Aorta (tissue), 5 donors: ENCODE data around the gene CTIF. TPM values are rescaled to one million over a fixed set of nuclear protein-coding genes. Genes with fewer than 3 reads are reported as not detected.

Experiments used
- ATAC-seq: fragments of 200-7000 bp; cut with Tn5 transposase; one replicate; pipeline ENCODE4 v1.9.1; 2022; ENCODE audit warnings: moderate library complexity; ENCODE audit not compliant: low FRiP score
- DNase-seq, 2 donors: peaks; one replicate each; pipeline ENCODE4 v3.0.0-alpha.2; 2020
- H3K27ac ChIP-seq, 2 donors: one replicate each; pipeline ENCODE4 v1.5.1; 2013; ENCODE audit warnings: low read length in 2 of 2, mild to moderate bottlenecking in 2 of 2, moderate library complexity in 2 of 2, control low read depth in 1 of 2, inconsistent platforms in 1 of 2, low read depth in 1 of 2
- H3K27me3 ChIP-seq, 2 donors: one replicate each; pipeline ENCODE4 v1.6.1; 2013; ENCODE audit warnings: control low read depth in 1 of 2, low read length in 1 of 2, mild to moderate bottlenecking in 1 of 2, moderate library complexity in 1 of 2; ENCODE audit not compliant: insufficient read depth in 2 of 2, control insufficient read depth in 1 of 2
- H3K36me3 ChIP-seq, 2 donors: one replicate each; pipeline ENCODE4 v1.6.1; 2013; ENCODE audit warnings: control low read depth in 1 of 2, low read length in 1 of 2, mild to moderate bottlenecking in 1 of 2; ENCODE audit not compliant: insufficient read depth in 2 of 2, control insufficient read depth in 1 of 2
- H3K4me1 ChIP-seq, 2 donors: one replicate each; pipeline ENCODE4 v1.6.1; 2013; ENCODE audit warnings: low read length in 2 of 2, control low read depth in 1 of 2, mild to moderate bottlenecking in 1 of 2, moderate library complexity in 1 of 2; ENCODE audit not compliant: insufficient read depth in 2 of 2, control insufficient read depth in 1 of 2
- H3K4me3 ChIP-seq, 2 donors: one replicate each; pipeline ENCODE4 v1.5.1; 2013; ENCODE audit warnings: low read length in 2 of 2, control low read depth in 1 of 2, mild to moderate bottlenecking in 1 of 2
- H3K9me3 ChIP-seq: one replicate; pipeline ENCODE4 v1.6.1; 2013; ENCODE audit warnings: mild to moderate bottlenecking, low read length; ENCODE audit not compliant: control insufficient read depth
- WGBS, 2 donors: extraction: QIAGEN DNeasy Blood & Tissue Kit; methylation state at CpG; one replicate each; pipeline ENCODE4 v1.1.7; 2013; 5-methylcytosine and 5-hydroxymethylcytosine counted together
- intact Hi-C, 2 donors: fragments of 100-400 bp; cut with DNase I; formaldehyde crosslinking; loops; one replicate each; pipeline versions ENCODE4 v1.14.2 to v1.15.0; 2022
- polyA plus RNA-seq, 2 donors: library from polyadenylated mRNA; stranded (reverse); fragments of 200-250 nt; gene quantifications; one replicate each; pipeline ENCODE4 v1.2.3, GENCODE V29; 2013
- total RNA-seq, 2 donors: library from RNA; stranded (reverse); fragmentation: NEBNext Ultra II Directional; extraction: Animal tissue kit (Norgen Biotek cat#: 25700); gene quantifications; one replicate each; pipeline ENCODE4 v1.2.1, GENCODE V29; 2021
- donor health status: healthy with polysubstance abuse.
- donor health status: Bipolar disorder and iron deficiency.
- donor health status: DM: no; HTN: no; CAD: no.
- donor health status: DM: no; HTN: no; CAD: no.
- donor health status: DM: yes; HTN: yes; CAD: no.

Gene CTIF
- total and polyA plus RNA-seq, 4 donors, result 14.4 to 113 (median 93.4) TPM

GRCh38 chr18:48847807-48848486 lies 309.1 kb downstream of the CTIF start:
- intact Hi-C loops, result no loop called here
- H3K4me3 ChIP-seq, result no peak overlapping the region
- DNase-seq (peak; percentile 40 to 56), ATAC-seq (no peak)
- no peaks in the 10 kb centered on the region for H3K36me3 ChIP-seq
- no peaks in the 10 kb centered on the region for H3K9me3 ChIP-seq
- no peak overlapping the region for H3K27ac ChIP-seq
- WGBS, 2 donors, result 61 to 68% methylated on average over 11 of the region's 11 CpGs
- no peaks in the 10 kb centered on the region for H3K4me1 ChIP-seq
- H3K27me3 ChIP-seq, result no peaks in the 10 kb centered on the region

- intact Hi-C loops, result no loop called here
- 5 to 9% methylated on average over 13 of the region's 13 CpGs for WGBS, 2 donors
- Histone ChIP-seq H3K36me3 (no peaks in the 10 kb centered on the region), H3K9me3 (no peaks in the 10 kb centered on the region), H3K27me3 (no peaks in the 10 kb centered on the region), H3K27ac (peak overlapping the region in 1 of 2 donors; percentile 30), H3K4me3 (no peak overlapping the region), H3K4me1 (no peaks in the 10 kb centered on the region)
- ATAC-seq, result peak; percentile 57
- peak in 1 of 2 donors; percentile 70 for DNase-seq
These were observed 309.9 kb downstream of the CTIF start for GRCh38 chr18:48848641-48849143.

- H3K27ac ChIP-seq, result peak overlapping the region; percentile 16 to 71
- DNase-seq, result peak in 1 of 2 donors; percentile 78
- 3 to 7% methylated on average over 17 of the region's 17 CpGs for WGBS, 2 donors
These were observed 312.2 kb downstream of the CTIF start for GRCh38 chr18:48850822-48851598.

GRCh38 chr18:48851599-48851960 lies 312.7 kb downstream of the CTIF start:
- Histone ChIP-seq H3K36me3 (no peaks in the 10 kb centered on the region), H3K9me3 (no peaks in the 10 kb centered on the region), H3K27ac (peak overlapping the region in 1 of 2 donors; percentile 71), H3K27me3 (no peaks in the 10 kb centered on the region), H3K4me3 (no peak overlapping the region), H3K4me1 (no peaks in the 10 kb centered on the region)
- 10 to 17% methylated on average over 7 of the region's 7 CpGs for WGBS, 2 donors
- DNase-seq, result peak in 1 of 2 donors; percentile 88
- intact Hi-C loops, result no loop called here
- ATAC-seq, result peak; percentile 54

More at GRCh38 chr18:48850822-48851598, 312.2 kb downstream of the CTIF start:
- no peaks in the 10 kb centered on the region for H3K36me3 ChIP-seq
- ATAC-seq, result peak; percentile 72
- no peaks in the 10 kb centered on the region for H3K27me3 ChIP-seq
- H3K9me3 ChIP-seq, result no peaks in the 10 kb centered on the region
- intact Hi-C loops, result no loop called here
- no peaks in the 10 kb centered on the region for H3K4me1 ChIP-seq
- no peak overlapping the region for H3K4me3 ChIP-seq

GRCh38 chr18:48852292-48852691 lies 313.5 kb downstream of the CTIF start:
- Histone ChIP-seq H3K36me3 (peaks cover 0 to 1% of the 10 kb centered on the region in 2 donors), H3K27ac (no peak overlapping the region), H3K9me3 (no peaks in the 10 kb centered on the region), H3K27me3 (no peaks in the 10 kb centered on the region), H3K4me3 (no peak overlapping the region), H3K4me1 (no peaks in the 10 kb centered on the region)
- intact Hi-C loops, result no loop called here
- DNase-seq (no peak), ATAC-seq (no peak)
- 80 to 84% methylated on average over 6 of the region's 6 CpGs for WGBS, 2 donors

GRCh38 chr18:48852794-48853193 lies 314.0 kb downstream of the CTIF start:
- 82 to 86% methylated on average over 6 of the region's 6 CpGs for WGBS, 2 donors
- Histone ChIP-seq H3K4me1 (no peaks in the 10 kb centered on the region), H3K4me3 (no peak overlapping the region), H3K27ac (no peak overlapping the region), H3K27me3 (no peaks in the 10 kb centered on the region), H3K9me3 (no peaks in the 10 kb centered on the region), H3K36me3 (peaks cover 0 to 1% of the 10 kb centered on the region in 2 donors)
- DNase-seq (no peak), ATAC-seq (no peak)
- intact Hi-C loops, result no loop called here

- ATAC-seq (no peak), DNase-seq (no peak)
- no peaks in the 10 kb centered on the region for H3K27me3 ChIP-seq
- peaks cover 0 to 1% of the 10 kb centered on the region in 2 donors for H3K36me3 ChIP-seq
- 40 to 44% methylated on average over 5 of the region's 5 CpGs for WGBS, 2 donors
- H3K27ac ChIP-seq, result no peak overlapping the region
- H3K9me3 ChIP-seq, result no peaks in the 10 kb centered on the region
- no peak overlapping the region for H3K4me3 ChIP-seq
- intact Hi-C loops, result no loop called here
- no peaks in the 10 kb centered on the region for H3K4me1 ChIP-seq
These were observed 314.8 kb downstream of the CTIF start for GRCh38 chr18:48853588-48853987.

- H3K36me3 ChIP-seq, result peaks cover 0 to 1% of the 10 kb centered on the region in 2 donors
- ATAC-seq (no peak), DNase-seq (no peak)
- H3K27me3 ChIP-seq, result no peaks in the 10 kb centered on the region
- no peaks in the 10 kb centered on the region for H3K4me1 ChIP-seq
- 89 to 93% methylated on average over 11 of the region's 11 CpGs for WGBS, 2 donors
- no peak overlapping the region for H3K27ac ChIP-seq
- H3K9me3 ChIP-seq, result no peaks in the 10 kb centered on the region
- no peak overlapping the region for H3K4me3 ChIP-seq
- intact Hi-C loops, result no loop called here
These were observed 315.9 kb downstream of the CTIF start for GRCh38 chr18:48854780-48855179.
